ENCODE data around the gene SNRPD2. TPM values are rescaled to one million over a fixed set of nuclear protein-coding genes. Genes with fewer than 3 reads are reported as not detected.
A peak's percentile ranks its signal among the peaks of the same experiment; 100 is the strongest.

SNRPD2 gene
- total and polyA plus RNA-seq, 2 of the 8 experiments (the other 6 are each of a cell fraction or from before 2014, with no cell fraction given) = 645 to 759 TPM

DNA sequence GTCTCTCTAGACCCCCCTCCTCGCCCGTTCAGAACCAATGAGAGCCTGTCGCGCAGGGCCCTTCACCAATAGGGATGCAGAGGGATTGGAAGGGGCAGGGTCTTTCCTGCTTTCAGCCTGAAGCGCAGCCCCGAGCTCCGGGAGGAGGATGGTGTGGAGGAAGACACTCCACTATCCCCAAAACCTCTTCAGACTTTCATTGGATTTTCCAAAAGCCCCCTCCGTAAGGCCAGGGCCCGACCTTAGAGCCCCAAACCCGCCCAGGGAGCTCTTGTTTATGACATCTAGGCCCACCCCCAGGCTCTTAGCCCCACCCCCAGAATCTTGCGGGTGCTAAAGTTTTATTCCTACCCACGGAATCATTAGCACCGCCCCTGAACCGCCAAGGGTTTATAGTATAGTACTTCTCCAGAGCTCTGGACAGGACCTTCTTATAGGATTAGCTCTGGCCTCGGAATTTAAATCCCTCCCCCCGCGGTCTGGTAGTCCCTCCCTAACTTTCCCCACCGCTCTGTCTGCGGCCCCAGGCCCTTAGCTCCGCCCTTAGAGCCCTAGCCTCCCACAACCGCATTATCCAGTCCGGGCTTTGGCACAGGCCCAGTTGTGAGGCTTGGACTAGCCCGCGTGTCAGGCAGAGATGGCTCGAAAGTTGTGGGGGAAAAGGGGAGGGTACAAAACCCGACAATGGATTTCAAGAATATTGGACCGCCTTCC is 46.0 kb downstream of the SNRPD2 start (continued):
- TF ChIP-seq, protein P1, sequence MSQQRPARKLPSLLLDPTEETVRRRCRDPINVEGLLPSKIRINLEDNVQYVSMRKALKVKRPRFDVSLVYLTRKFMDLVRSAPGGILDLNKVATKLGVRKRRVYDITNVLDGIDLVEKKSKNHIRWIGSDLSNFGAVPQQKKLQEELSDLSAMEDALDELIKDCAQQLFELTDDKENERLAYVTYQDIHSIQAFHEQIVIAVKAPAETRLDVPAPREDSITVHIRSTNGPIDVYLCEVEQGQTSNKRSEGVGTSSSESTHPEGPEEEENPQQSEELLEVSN (IDR thresholded peaks at IDR 0.05) = peak; percentile 75; the same call in 1 of the 2 replicates
- TF ChIP-seq SP2 (IDR thresholded peaks at IDR 0.05; ENCODE audit: low read length) (peak; percentile 56; the same call in 1 of the 2 replicates), RFX5 (IDR thresholded peaks at IDR 0.05; ENCODE audit: borderline replicate concordance, low read depth, low read length) (peak; percentile 64; the same call in 1 of the 2 replicates), TCF12 (IDR thresholded peaks at IDR 0.05; ENCODE audit: low read depth, low read length) (no peak), EGR1 (IDR thresholded peaks at IDR 0.05; ENCODE audit: borderline replicate concordance, low read depth, low read length) (peak; percentile 92), JUN (IDR thresholded peaks at IDR 0.05; ENCODE audit: low read depth, low read length) (0 out of 2 replicates have a peak, but pooled peaks have one; percentile 45), PHF8 (conservative IDR thresholded peaks at IDR 0.05; ENCODE audit: low read depth, low read length) (0 out of 2 replicates have a peak, but pooled peaks have one; percentile 21), SP4 (IDR thresholded peaks at IDR 0.05; ENCODE audit: low read length) (peak; percentile 65), SAP30 (IDR thresholded peaks at IDR 0.05; ENCODE audit: insufficient read depth, insufficient replicate concordance, low read length) (no peak), BACH1 (IDR thresholded peaks at IDR 0.05; ENCODE audit: low read length) (no peak), CHD2 (IDR thresholded peaks at IDR 0.05; ENCODE audit: low read length) (peak; percentile 80), SRF (IDR thresholded peaks at IDR 0.05; ENCODE audit: low read depth, low read length) (0 out of 2 replicates have a peak, but pooled peaks have one; percentile 47), CEBPB (IDR thresholded peaks at IDR 0.05; ENCODE audit: low read depth, low read length) (peak; percentile 5; the same call in 1 of the 2 replicates), HDAC2 (IDR thresholded peaks at IDR 0.05; ENCODE audit: borderline replicate concordance in 1 of 2, low read depth in 2 of 2, low read length in 2 of 2) (peak in 1 of 2 experiments; percentile 99; a peak in 2 of 4 replicates), KDM4A (IDR thresholded peaks at IDR 0.05; ENCODE audit: low read depth, low read length, severe bottlenecking) (no peak), GABPA (IDR thresholded peaks at IDR 0.05; ENCODE audit: borderline replicate concordance, insufficient read depth, low read length) (0 out of 2 replicates have a peak, but pooled peaks have one; percentile 52), YY1 (IDR thresholded peaks at IDR 0.05; ENCODE audit: low read depth, low read length) (peak; percentile 75), POU5F1 (IDR thresholded peaks at IDR 0.05; ENCODE audit: low read depth, low read length) (0 out of 2 replicates have a peak, but pooled peaks have one; percentile 18), CTBP2 (IDR thresholded peaks at IDR 0.05; ENCODE audit: borderline replicate concordance, insufficient read depth, insufficient read length, low read length) (peak; percentile 59)
- TF ChIP-seq, protein P2, sequence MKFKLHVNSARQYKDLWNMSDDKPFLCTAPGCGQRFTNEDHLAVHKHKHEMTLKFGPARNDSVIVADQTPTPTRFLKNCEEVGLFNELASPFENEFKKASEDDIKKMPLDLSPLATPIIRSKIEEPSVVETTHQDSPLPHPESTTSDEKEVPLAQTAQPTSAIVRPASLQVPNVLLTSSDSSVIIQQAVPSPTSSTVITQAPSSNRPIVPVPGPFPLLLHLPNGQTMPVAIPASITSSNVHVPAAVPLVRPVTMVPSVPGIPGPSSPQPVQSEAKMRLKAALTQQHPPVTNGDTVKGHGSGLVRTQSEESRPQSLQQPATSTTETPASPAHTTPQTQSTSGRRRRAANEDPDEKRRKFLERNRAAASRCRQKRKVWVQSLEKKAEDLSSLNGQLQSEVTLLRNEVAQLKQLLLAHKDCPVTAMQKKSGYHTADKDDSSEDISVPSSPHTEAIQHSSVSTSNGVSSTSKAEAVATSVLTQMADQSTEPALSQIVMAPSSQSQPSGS (IDR thresholded peaks at IDR 0.05; ENCODE audit: low read length) = peak; percentile 68; the same call in 1 of the 2 replicates
- TF ChIP-seq, protein P3, sequence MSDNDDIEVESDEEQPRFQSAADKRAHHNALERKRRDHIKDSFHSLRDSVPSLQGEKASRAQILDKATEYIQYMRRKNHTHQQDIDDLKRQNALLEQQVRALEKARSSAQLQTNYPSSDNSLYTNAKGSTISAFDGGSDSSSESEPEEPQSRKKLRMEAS (IDR thresholded peaks at IDR 0.05) = peak; percentile 88

All from H1 (cell line).